ENCODE data around the gene RAB14. TPM values are rescaled to one million over a fixed set of nuclear protein-coding genes. Genes with fewer than 3 reads are reported as not detected.
"Not testable (repeated sequence)": the region's sequence is repeated elsewhere in the genome, so short reads cannot be mapped to it uniquely, and the experiment has no call there.

Gene RAB14
- total and polyA plus RNA-seq, 8 donors: 16.8 to 60.4 (median 34.0) TPM

DNA sequence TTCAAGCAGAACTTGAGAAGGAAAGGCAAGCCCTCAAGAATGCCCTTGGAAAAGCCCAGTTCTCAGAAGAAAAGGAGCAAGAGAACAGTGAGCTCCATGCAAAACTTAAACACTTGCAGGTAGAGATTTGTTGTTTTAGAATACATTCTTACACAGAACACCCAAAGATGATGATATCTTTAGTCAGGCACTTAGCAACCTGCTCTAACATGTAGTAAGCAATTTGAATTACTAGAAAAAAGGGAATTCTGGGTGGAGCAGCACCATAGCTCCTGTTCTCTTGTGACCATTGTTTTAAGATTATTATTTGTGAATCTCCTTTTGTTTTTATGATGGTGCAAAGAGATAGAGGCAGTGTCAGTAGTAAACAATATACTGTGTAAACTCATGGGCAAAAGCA lies 63.1 kb downstream of the RAB14 start:
- Histone ChIP-seq H3K27ac (no peak overlapping the region), H3K27me3 (no peaks in the 10 kb centered on the region), H3K9me3 (no peaks in the 10 kb centered on the region), H3K36me3 (peaks cover 22 to 83% (median 79%) of the 10 kb centered on the region in 4 donors), H3K4me3 (no peak overlapping the region), H3K4me1 (peaks cover 0 to under 1% (median 0%) of the 10 kb centered on the region in 4 donors)
- no peak for TF ChIP-seq CTCF (IDR thresholded peaks at IDR 0.05)
- no peak for TF ChIP-seq POLR2A (IDR thresholded peaks at IDR 0.05)
- TF ChIP-seq EP300 (IDR thresholded peaks at IDR 0.05): no peak
- no peak for TF ChIP-seq POLR2AphosphoS5 (IDR thresholded peaks at IDR 0.05)
- intact Hi-C loops (cut with DNase I; ENCODE audit: low total_unique reads): no loop called here
- DNase-seq: no peak

GRCh38 chr9:121135642-121136041 lies 66.0 kb downstream of the RAB14 start:
- DNase-seq: no peak
- TF ChIP-seq CTCF (IDR thresholded peaks at IDR 0.05) (no peak), EP300 (IDR thresholded peaks at IDR 0.05) (no peak)
- Histone ChIP-seq H3K27me3 (no peaks in the 10 kb centered on the region), H3K9me3 (no peaks in the 10 kb centered on the region), H3K27ac (no peak overlapping the region), H3K4me3 (no peak overlapping the region), H3K4me1 (peaks cover 0 to 12% (median 3%) of the 10 kb centered on the region in 4 donors), H3K36me3 (peaks cover 0 to 61% (median 56%) of the 10 kb centered on the region in 4 donors)
- intact Hi-C loops (cut with DNase I; ENCODE audit: low total_unique reads): no loop called here
- WGBS, 5 donors: 95 to 100% (median 95%) methylated on average over 2 of the region's 2 CpGs

- DNase-seq: peak; percentile 75 to 82
These were observed 68.4 kb downstream of the RAB14 start for GRCh38 chr9:121133104-121133816.

GRCh38 chr9:121129384-121129783 lies 72.3 kb downstream of the RAB14 start:
- H3K9me3 ChIP-seq; H3K27ac ChIP-seq; H3K27me3 ChIP-seq; intact Hi-C loops (cut with DNase I; ENCODE audit: low total_unique reads); DNase-seq; H3K4me3 ChIP-seq: not testable (repeated sequence)
- 80 to 91% (median 84%) methylated on average over 3 of the region's 3 CpGs for WGBS, 5 donors
- peaks cover 0 to 12% (median 3%) of the 10 kb centered on the region in 4 donors for H3K4me1 ChIP-seq
- H3K36me3 ChIP-seq: peaks cover 0 to 31% (median 29%) of the 10 kb centered on the region in 4 donors

More at GRCh38 chr9:121133104-121133816, 68.4 kb downstream of the RAB14 start:
- Histone ChIP-seq H3K36me3 (peaks cover 0 to 38% (median 33%) of the 10 kb centered on the region in 4 donors), H3K9me3 (no peaks in the 10 kb centered on the region), H3K27ac (peak overlapping the region in 1 of 5 donors; percentile 29), H3K27me3 (no peaks in the 10 kb centered on the region), H3K4me1 (peaks cover 0 to 12% (median 3%) of the 10 kb centered on the region in 4 donors), H3K4me3 (no peak overlapping the region)
- intact Hi-C loops (cut with DNase I; ENCODE audit: low total_unique reads): no loop called here
- TF ChIP-seq CTCF (IDR thresholded peaks at IDR 0.05): no peak
- no peak for TF ChIP-seq POLR2AphosphoS5 (IDR thresholded peaks at IDR 0.05)
- WGBS, 5 donors: 62 to 76% (median 67%) methylated on average over 18 to 19 of the region's 19 CpGs

Small RNA genes within 50 kb of the gene (small RNA-seq; reads per million reads assigned to genes)
- gene RN7SL181P: 0 reads per million in 4 donors

Other genes with a start within 250 kb of the RAB14 start
- gene C5, start 151.6 kb downstream of the RAB14 start, total RNA-seq: 10 to 100 TPM in 1 of 5 donors, 1 to 10 TPM in 4; 4.3 to 13.4 (median 7.6) TPM
- 1 to 10 TPM; 4.0 to 6.5 (median 5.2) TPM for gene C5, start 151.6 kb downstream of the RAB14 start, polyA plus RNA-seq
- 10 to 100 TPM in 4 of 5 donors, 1 to 10 TPM in 1; 9.4 to 27.4 (median 19.1) TPM for gene CNTRL, start 126.9 kb downstream of the RAB14 start, total RNA-seq
- 1 to 10 TPM; 4.4 to 7.6 (median 5.6) TPM for gene CNTRL, start 126.9 kb downstream of the RAB14 start, polyA plus RNA-seq
- 100 to 1,000 TPM; 385 to 909 (median 565) TPM for gene GSN, start 66.3 kb upstream of the RAB14 start, total RNA-seq
- gene GSN, start 66.3 kb upstream of the RAB14 start, polyA plus RNA-seq: 100 to 1,000 TPM; 215 to 742 (median 424) TPM
- 100 to 1,000 TPM in 4 of 5 donors, 10 to 100 TPM in 1; 85.7 to 238 (median 137) TPM for gene STOM, start 168.4 kb upstream of the RAB14 start, total RNA-seq
- gene STOM, start 168.4 kb upstream of the RAB14 start, polyA plus RNA-seq: 100 to 1,000 TPM in 1 of 3 donors, 10 to 100 TPM in 2; 35.3 to 174 (median 45.6) TPM

Measured in stomach (tissue), 9 donors.